ENCODE data around the gene RFPL1. TPM values are rescaled to one million over a fixed set of nuclear protein-coding genes. Genes with fewer than 3 reads are reported as not detected.

Gene RFPL1
- total RNA-seq, 1 donor from 2014 or later, result not detected

DNA sequence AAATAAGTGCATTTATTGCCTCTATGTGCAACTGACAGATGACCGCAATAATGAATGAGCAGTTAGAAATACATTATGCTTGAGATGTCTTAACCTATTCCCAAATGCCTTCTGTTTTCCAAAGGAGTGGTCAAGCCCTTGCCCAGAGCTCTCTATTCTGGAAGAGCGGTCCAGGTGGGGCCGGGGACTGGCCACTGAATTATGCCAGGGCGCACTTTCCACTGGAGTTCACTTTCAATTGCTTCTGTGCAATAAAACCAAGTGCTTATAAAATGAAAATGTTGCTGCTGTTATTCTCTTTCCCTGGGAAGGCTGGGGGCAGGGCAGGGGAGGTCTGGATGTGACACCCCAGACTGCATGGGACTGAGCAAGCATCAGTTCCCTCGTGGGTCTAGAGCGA is 52.6 kb downstream of the RFPL1 start:
- peaks cover 6% of the 10 kb centered on the region for H3K9me3 Mint-ChIP-seq (ENCODE audit: unreplicated experiment)
- H3K4me1 Mint-ChIP-seq (ENCODE audit: unreplicated experiment), result no peaks in the 10 kb centered on the region
- H3K27ac Mint-ChIP-seq (ENCODE audit: unreplicated experiment), result no peak overlapping the region
- peaks cover 37% of the 10 kb centered on the region for H3K36me3 Mint-ChIP-seq (ENCODE audit: low read depth, unreplicated experiment)
- TF ChIP-seq, protein P1, sequence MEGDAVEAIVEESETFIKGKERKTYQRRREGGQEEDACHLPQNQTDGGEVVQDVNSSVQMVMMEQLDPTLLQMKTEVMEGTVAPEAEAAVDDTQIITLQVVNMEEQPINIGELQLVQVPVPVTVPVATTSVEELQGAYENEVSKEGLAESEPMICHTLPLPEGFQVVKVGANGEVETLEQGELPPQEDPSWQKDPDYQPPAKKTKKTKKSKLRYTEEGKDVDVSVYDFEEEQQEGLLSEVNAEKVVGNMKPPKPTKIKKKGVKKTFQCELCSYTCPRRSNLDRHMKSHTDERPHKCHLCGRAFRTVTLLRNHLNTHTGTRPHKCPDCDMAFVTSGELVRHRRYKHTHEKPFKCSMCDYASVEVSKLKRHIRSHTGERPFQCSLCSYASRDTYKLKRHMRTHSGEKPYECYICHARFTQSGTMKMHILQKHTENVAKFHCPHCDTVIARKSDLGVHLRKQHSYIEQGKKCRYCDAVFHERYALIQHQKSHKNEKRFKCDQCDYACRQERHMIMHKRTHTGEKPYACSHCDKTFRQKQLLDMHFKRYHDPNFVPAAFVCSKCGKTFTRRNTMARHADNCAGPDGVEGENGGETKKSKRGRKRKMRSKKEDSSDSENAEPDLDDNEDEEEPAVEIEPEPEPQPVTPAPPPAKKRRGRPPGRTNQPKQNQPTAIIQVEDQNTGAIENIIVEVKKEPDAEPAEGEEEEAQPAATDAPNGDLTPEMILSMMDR (IDR thresholded peaks at IDR 0.05; ENCODE audit: unreplicated experiment), result no peak
- DNase-seq (ENCODE audit: low spot score), result no peak
- no peak overlapping the region for H3K4me3 Mint-ChIP-seq (ENCODE audit: unreplicated experiment)
- no peaks in the 10 kb centered on the region for H3K27me3 Mint-ChIP-seq (ENCODE audit: unreplicated experiment)

Other genes with a start within 250 kb of the RFPL1 start
- 25.5 TPM for gene EMID1, start 232.7 kb upstream of the RFPL1 start, total RNA-seq (ENCODE audit: unreplicated experiment)
- gene RHBDD3, start 170.6 kb upstream of the RFPL1 start, total RNA-seq (ENCODE audit: unreplicated experiment), result 56.5 TPM
- 307 TPM for gene EWSR1, start 170.3 kb upstream of the RFPL1 start, total RNA-seq (ENCODE audit: unreplicated experiment)
- 33.6 TPM for gene GAS2L1, start 131.9 kb upstream of the RFPL1 start, total RNA-seq (ENCODE audit: unreplicated experiment)
- gene RASL10A, start 122.9 kb upstream of the RFPL1 start, total RNA-seq (ENCODE audit: unreplicated experiment), result 30.1 TPM
- 316 TPM for gene AP1B1, start 50.0 kb upstream of the RFPL1 start, total RNA-seq (ENCODE audit: unreplicated experiment)
- gene NEFH, start 41.6 kb downstream of the RFPL1 start, total RNA-seq (ENCODE audit: unreplicated experiment), result 18.2 TPM
- 76.4 TPM for gene THOC5, start 115.2 kb downstream of the RFPL1 start, total RNA-seq (ENCODE audit: unreplicated experiment)
- gene NIPSNAP1, start 142.5 kb downstream of the RFPL1 start, total RNA-seq (ENCODE audit: unreplicated experiment), result 78.0 TPM
- 44.3 TPM for gene NF2, start 165.1 kb downstream of the RFPL1 start, total RNA-seq (ENCODE audit: unreplicated experiment)